Astrocyte (in vitro differentiated cells and primary cell): ENCODE data around the gene GPC5. TPM values are rescaled to one million over a fixed set of nuclear protein-coding genes. Genes with fewer than 3 reads are reported as not detected.

ENCODE experiments used
- DNase-seq: peaks from one replicate; pipeline ENCODE4 v3.0.0-alpha.2; 2010; ENCODE audit warnings: low read depth
- FAIRE-seq: peaks from 2 replicates; lab custom pipeline; 2011; peaks lifted over from hg19 to GRCh38; lab: Jason Lieb, UNC
- H2AFZ ChIP-seq: 2 replicates; pipeline ENCODE4 v1.6.0; 2012; ENCODE audit warnings: low read depth, low read length, inconsistent platforms
- H3K27ac ChIP-seq: 2 replicates; pipeline ENCODE4 v1.5.1; 2011; ENCODE audit warnings: low read depth, low read length, inconsistent platforms
- H3K27me3 ChIP-seq: 2 replicates; pipeline ENCODE4 v1.6.0; 2011; ENCODE audit warnings: low read length, inconsistent platforms; ENCODE audit not compliant: insufficient read depth
- H3K36me3 ChIP-seq: 2 replicates; pipeline ENCODE4 v1.5.1; 2011; ENCODE audit warnings: low read length, inconsistent platforms; ENCODE audit not compliant: insufficient read depth
- H3K4me1 ChIP-seq: 2 replicates; pipeline ENCODE4 v1.5.1; 2011; ENCODE audit warnings: low read length, inconsistent platforms; ENCODE audit not compliant: insufficient read depth
- H3K4me2 ChIP-seq: 2 replicates; pipeline ENCODE4 v1.6.0; 2012; ENCODE audit warnings: low read length, inconsistent platforms
- H3K4me3 ChIP-seq: 2 replicates; pipeline ENCODE4 v1.5.1; 2011; ENCODE audit warnings: low read depth, mild to moderate bottlenecking, low read length, inconsistent platforms; ENCODE audit not compliant: insufficient read depth
- H3K79me2 ChIP-seq: 2 replicates; pipeline ENCODE4 v1.6.0; 2012; ENCODE audit warnings: mild to moderate bottlenecking, low read length, inconsistent platforms; ENCODE audit not compliant: insufficient read depth
- H3K9ac ChIP-seq: 2 replicates; pipeline ENCODE4 v1.6.0; 2012; ENCODE audit warnings: mild to moderate bottlenecking, low read length, inconsistent platforms
- H3K9me3 ChIP-seq: 2 replicates; pipeline ENCODE4 v1.5.1; 2012; ENCODE audit warnings: low read depth, mild to moderate bottlenecking, low read length, inconsistent platforms; ENCODE audit not compliant: insufficient read depth
- H4K20me1 ChIP-seq: 2 replicates; pipeline ENCODE4 v1.6.0; 2012; ENCODE audit warnings: low read length, inconsistent platforms; ENCODE audit not compliant: insufficient read depth
- H3K27ac Mint-ChIP-seq: one replicate; pipeline ENCODE4 v1.8.0; 2021; ENCODE audit warnings: mild to moderate bottlenecking, mixed read lengths; ENCODE audit not compliant: unreplicated experiment
- H3K27me3 Mint-ChIP-seq: one replicate; pipeline ENCODE4 v1.8.0; 2021; ENCODE audit warnings: low read depth, mixed read lengths; ENCODE audit not compliant: unreplicated experiment
- H3K36me3 Mint-ChIP-seq: one replicate; pipeline ENCODE4 v1.8.0; 2021; ENCODE audit warnings: low read depth, mixed read lengths; ENCODE audit not compliant: unreplicated experiment
- H3K4me1 Mint-ChIP-seq: one replicate; pipeline ENCODE4 v1.8.0; 2021; ENCODE audit warnings: low read depth, mixed read lengths; ENCODE audit not compliant: unreplicated experiment
- H3K4me3 Mint-ChIP-seq: one replicate; pipeline ENCODE4 v1.8.0; 2021; ENCODE audit warnings: mild to moderate bottlenecking, moderate library complexity, mixed read lengths; ENCODE audit not compliant: unreplicated experiment
- H3K9me3 Mint-ChIP-seq: one replicate; pipeline ENCODE4 v1.8.0; 2021; ENCODE audit warnings: mild to moderate bottlenecking, mixed read lengths; ENCODE audit not compliant: unreplicated experiment
- EZH2 ChIP-seq: IDR thresholded peaks from 2 replicates; pipeline ENCODE4 v1.6.1; 2012; ENCODE audit warnings: mild to moderate bottlenecking, low read length, inconsistent platforms; ENCODE audit not compliant: insufficient read depth
- total RNA-seq: library from RNA; stranded (reverse); gene quantifications from 2 replicates; pipeline ENCODE4 v1.2.1, GENCODE V29; 2021
- TF ChIP-seq, protein P1 (sequence below): IDR thresholded peaks from 2 replicates; pipeline ENCODE4 v1.5.1; 2011; ENCODE audit warnings: low read depth, mild to moderate bottlenecking, inconsistent platforms, low read length, moderate library complexity; ENCODE audit not compliant: insufficient read depth

The GPC5 gene
- total RNA-seq, 1 donor from 2014 or later = 1.1 TPM

DNA sequence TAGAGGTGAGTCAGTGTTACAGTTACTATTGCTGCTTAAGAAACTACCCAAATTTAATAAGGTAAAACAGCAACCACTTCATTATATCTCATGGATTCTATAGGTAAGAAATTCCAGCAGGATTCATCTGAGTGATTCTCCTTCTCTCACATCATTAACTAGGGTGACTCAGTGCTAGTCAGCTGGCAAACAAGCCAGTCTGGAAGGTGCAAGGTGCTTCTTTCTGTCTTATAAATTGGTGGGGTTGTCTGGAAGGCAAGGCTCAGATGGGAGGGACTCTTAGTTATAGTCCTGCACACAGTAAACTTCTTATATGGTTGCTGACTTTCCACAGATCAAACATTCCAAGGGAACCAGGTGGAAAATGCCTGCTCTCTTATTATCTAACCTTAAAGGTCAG is 484.5 kb downstream of the GPC5 start:
- no peaks in the 10 kb centered on the region for H3K4me1 ChIP-seq
- FAIRE-seq = no peak
- no peak overlapping the region for H3K4me3 ChIP-seq
- TF ChIP-seq, protein P1, sequence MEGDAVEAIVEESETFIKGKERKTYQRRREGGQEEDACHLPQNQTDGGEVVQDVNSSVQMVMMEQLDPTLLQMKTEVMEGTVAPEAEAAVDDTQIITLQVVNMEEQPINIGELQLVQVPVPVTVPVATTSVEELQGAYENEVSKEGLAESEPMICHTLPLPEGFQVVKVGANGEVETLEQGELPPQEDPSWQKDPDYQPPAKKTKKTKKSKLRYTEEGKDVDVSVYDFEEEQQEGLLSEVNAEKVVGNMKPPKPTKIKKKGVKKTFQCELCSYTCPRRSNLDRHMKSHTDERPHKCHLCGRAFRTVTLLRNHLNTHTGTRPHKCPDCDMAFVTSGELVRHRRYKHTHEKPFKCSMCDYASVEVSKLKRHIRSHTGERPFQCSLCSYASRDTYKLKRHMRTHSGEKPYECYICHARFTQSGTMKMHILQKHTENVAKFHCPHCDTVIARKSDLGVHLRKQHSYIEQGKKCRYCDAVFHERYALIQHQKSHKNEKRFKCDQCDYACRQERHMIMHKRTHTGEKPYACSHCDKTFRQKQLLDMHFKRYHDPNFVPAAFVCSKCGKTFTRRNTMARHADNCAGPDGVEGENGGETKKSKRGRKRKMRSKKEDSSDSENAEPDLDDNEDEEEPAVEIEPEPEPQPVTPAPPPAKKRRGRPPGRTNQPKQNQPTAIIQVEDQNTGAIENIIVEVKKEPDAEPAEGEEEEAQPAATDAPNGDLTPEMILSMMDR = no peak
- TF ChIP-seq EZH2 = no peak
- DNase-seq = no peak
- no peaks in the 10 kb centered on the region for H4K20me1 ChIP-seq
- no peak overlapping the region for H3K9ac ChIP-seq
- no peak overlapping the region for H3K4me2 ChIP-seq
- Mint-ChIP-seq H3K27ac (no peak overlapping the region), H3K27me3 (no peaks in the 10 kb centered on the region), H3K4me1 (peaks cover 3% of the 10 kb centered on the region), H3K36me3 (peaks cover 3% of the 10 kb centered on the region), H3K4me3 (no peak overlapping the region), H3K9me3 (peaks cover 2% of the 10 kb centered on the region)
- H3K27ac ChIP-seq = no peak overlapping the region
- H3K36me3 ChIP-seq = no peaks in the 10 kb centered on the region
- H3K27me3 ChIP-seq = no peaks in the 10 kb centered on the region
- H2AFZ ChIP-seq = no peak overlapping the region
- H3K79me2 ChIP-seq = no peaks in the 10 kb centered on the region
- no peaks in the 10 kb centered on the region for H3K9me3 ChIP-seq

DNA sequence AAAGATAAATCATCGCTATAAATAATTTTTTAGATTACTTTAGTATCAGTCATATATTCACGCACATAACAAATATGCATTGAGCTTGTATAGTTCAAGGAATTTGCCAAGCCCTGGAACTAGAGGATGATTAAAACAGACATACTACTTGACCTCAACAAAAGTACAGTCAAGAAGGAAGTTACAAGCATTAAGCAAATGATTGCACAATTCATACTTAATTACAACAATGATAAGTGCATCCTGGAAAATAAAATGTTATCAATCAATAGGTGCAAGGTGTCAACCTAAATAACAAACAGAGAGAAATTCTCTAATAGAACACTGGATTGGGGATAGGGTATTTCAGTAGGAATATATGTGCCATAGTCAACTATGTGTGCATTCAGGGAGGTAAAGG is 491.2 kb downstream of the GPC5 start:
- Mint-ChIP-seq H3K27ac (no peak overlapping the region), H3K4me1 (no peaks in the 10 kb centered on the region), H3K9me3 (peaks cover 2% of the 10 kb centered on the region), H3K4me3 (no peak overlapping the region), H3K27me3 (no peaks in the 10 kb centered on the region), H3K36me3 (peaks cover 3% of the 10 kb centered on the region)
- H3K9me3 ChIP-seq = no peaks in the 10 kb centered on the region
- H3K4me3 ChIP-seq = no peak overlapping the region
- no peak for DNase-seq
- H4K20me1 ChIP-seq = no peaks in the 10 kb centered on the region
- no peaks in the 10 kb centered on the region for H3K36me3 ChIP-seq
- no peak for TF ChIP-seq EZH2
- TF ChIP-seq, protein P1 = no peak
- no peaks in the 10 kb centered on the region for H3K79me2 ChIP-seq
- FAIRE-seq = no peak
- H3K27ac ChIP-seq = no peak overlapping the region
- H2AFZ ChIP-seq = no peak overlapping the region
- no peaks in the 10 kb centered on the region for H3K4me1 ChIP-seq
- no peak overlapping the region for H3K4me2 ChIP-seq
- no peaks in the 10 kb centered on the region for H3K27me3 ChIP-seq
- H3K9ac ChIP-seq = no peak overlapping the region

DNA sequence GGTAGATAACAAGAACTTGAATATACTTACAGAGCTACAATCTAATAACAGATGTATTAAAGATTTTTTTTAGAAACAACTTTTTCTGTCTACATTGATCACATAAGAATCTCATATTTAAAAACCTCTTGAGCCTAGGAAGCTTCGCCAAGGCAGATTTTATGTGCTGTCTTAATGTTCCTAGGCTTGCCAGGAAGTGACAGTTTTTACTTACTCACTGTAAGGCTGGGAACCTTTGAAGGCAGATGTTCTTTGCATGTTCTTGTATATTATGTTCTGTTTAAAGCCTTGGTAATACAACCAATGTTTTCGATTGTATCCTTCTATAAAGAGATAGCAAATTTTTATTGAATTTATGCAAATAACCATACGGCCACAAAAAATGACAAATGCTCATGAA is 492.7 kb downstream of the GPC5 start:
- H3K27ac ChIP-seq = no peak overlapping the region
- no peaks in the 10 kb centered on the region for H3K4me1 Mint-ChIP-seq
- no peaks in the 10 kb centered on the region for H3K4me1 ChIP-seq
- no peak overlapping the region for H3K4me3 Mint-ChIP-seq
- H3K4me3 ChIP-seq = no peak overlapping the region
- H3K9me3 Mint-ChIP-seq = peaks cover 2% of the 10 kb centered on the region
- H3K9ac ChIP-seq = no peak overlapping the region
- TF ChIP-seq, protein P1 = no peak
- TF ChIP-seq EZH2 = no peak
- H4K20me1 ChIP-seq = no peaks in the 10 kb centered on the region
- no peak overlapping the region for H2AFZ ChIP-seq
- FAIRE-seq = no peak
- no peaks in the 10 kb centered on the region for H3K36me3 ChIP-seq
- peaks cover 3% of the 10 kb centered on the region for H3K36me3 Mint-ChIP-seq
- H3K9me3 ChIP-seq = no peaks in the 10 kb centered on the region
- no peak overlapping the region for H3K27ac Mint-ChIP-seq
- H3K4me2 ChIP-seq = no peak overlapping the region
- H3K27me3 ChIP-seq = no peaks in the 10 kb centered on the region
- H3K27me3 Mint-ChIP-seq = no peaks in the 10 kb centered on the region
- DNase-seq = no peak
- no peaks in the 10 kb centered on the region for H3K79me2 ChIP-seq
